Testis (tissue), 3 donors: Measurements from ENCODE around the gene PI4K2A. TPM values are rescaled to one million over a fixed set of nuclear protein-coding genes. Genes with fewer than 3 reads are reported as not detected.

Experiments
- DNase-seq: peaks from one replicate; pipeline ENCODE4 v3.0.0-alpha.2; 2019
- H3K27ac ChIP-seq, 2 donors: fragments of 200-600 bp; sonication (generic); one replicate each; pipeline ENCODE4 v1.5.1; 2019
- H3K27me3 ChIP-seq: fragments of 200-600 bp; sonication (generic); one replicate; pipeline ENCODE4 v1.5.1; 2019
- H3K36me3 ChIP-seq: fragments of 200-600 bp; sonication (generic); one replicate; pipeline ENCODE4 v1.5.1; 2017; ENCODE audit warnings: low read depth; ENCODE audit errors: missing control alignments
- H3K4me1 ChIP-seq: fragments of 200-600 bp; sonication (generic); one replicate; pipeline ENCODE4 v1.5.1; 2019
- H3K4me3 ChIP-seq, 2 donors: fragments of 200-600 bp; sonication (generic); one replicate each; pipeline ENCODE4 v1.5.1; 2017 to 2019
- H3K9me3 ChIP-seq: fragments of 200-600 bp; sonication (generic); one replicate; pipeline ENCODE4 v1.5.1; 2017
- POLR2A ChIP-seq: fragments of 450-650 bp; IDR thresholded peaks from one replicate; pipeline ENCODE4 v1.6.1; 2017; ENCODE audit warnings: antibody characterized with exemption, mild to moderate bottlenecking, moderate library complexity
- WGBS, 2 donors: methylation state at CpG; one replicate each; pipeline ENCODE4 v1.1.5; 2018; 5-methylcytosine and 5-hydroxymethylcytosine counted together
- intact Hi-C: fragments of 100-400 bp; cut with DNase I; formaldehyde crosslinking; loops from one replicate; pipeline ENCODE4 v1.15.1; 2023; ENCODE audit warnings: low total_unique reads
- polyA plus RNA-seq: library from polyadenylated mRNA; stranded (reverse); fragments of 350-450 nt; fragmentation: Illumina TruSeq; extraction: RNeasy Lipid Tissue Mini Kit (QIAGEN cat#74804); gene quantifications from one replicate; pipeline ENCODE4 v1.2.3, GENCODE V29; 2014; ENCODE audit warnings: low read depth, low replicate concordance; ENCODE audit not compliant: insufficient read depth
- total RNA-seq, 2 donors: library from RNA; depleted of rRNA; stranded (reverse); fragments of >200 nt; gene quantifications; one replicate each; pipeline ENCODE4 v1.2.3, GENCODE V29; 2016
- TF ChIP-seq, protein P1 (sequence below), 3 experiments: fragments of 450-650 bp in 2 of 3; fragments of 200-600 bp in 1 of 3; sonication (generic) in 1 of 3; IDR thresholded peaks; one replicate each; pipeline ENCODE4 v1.5.1; 2016 to 2019; ENCODE audit warnings: antibody characterized with exemption in 3 of 3, mild to moderate bottlenecking in 2 of 3, moderate library complexity in 1 of 3

The PI4K2A gene
- total and polyA plus RNA-seq, 3 donors from 2014 or later: 24.2 to 31.0 (median 27.4) TPM

GRCh38 chr10:97650726-97651125, 10.3 kb downstream of the PI4K2A start:
- Histone ChIP-seq H3K27me3 (no peaks in the 10 kb centered on the region), H3K36me3 (no peaks in the 10 kb centered on the region), H3K9me3 (no peaks in the 10 kb centered on the region), H3K4me3 (no peak overlapping the region), H3K27ac (no peak overlapping the region), H3K4me1 (no peaks in the 10 kb centered on the region)
- intact Hi-C loops: no loop called here
- TF ChIP-seq POLR2A: no peak
- TF ChIP-seq, protein P1, sequence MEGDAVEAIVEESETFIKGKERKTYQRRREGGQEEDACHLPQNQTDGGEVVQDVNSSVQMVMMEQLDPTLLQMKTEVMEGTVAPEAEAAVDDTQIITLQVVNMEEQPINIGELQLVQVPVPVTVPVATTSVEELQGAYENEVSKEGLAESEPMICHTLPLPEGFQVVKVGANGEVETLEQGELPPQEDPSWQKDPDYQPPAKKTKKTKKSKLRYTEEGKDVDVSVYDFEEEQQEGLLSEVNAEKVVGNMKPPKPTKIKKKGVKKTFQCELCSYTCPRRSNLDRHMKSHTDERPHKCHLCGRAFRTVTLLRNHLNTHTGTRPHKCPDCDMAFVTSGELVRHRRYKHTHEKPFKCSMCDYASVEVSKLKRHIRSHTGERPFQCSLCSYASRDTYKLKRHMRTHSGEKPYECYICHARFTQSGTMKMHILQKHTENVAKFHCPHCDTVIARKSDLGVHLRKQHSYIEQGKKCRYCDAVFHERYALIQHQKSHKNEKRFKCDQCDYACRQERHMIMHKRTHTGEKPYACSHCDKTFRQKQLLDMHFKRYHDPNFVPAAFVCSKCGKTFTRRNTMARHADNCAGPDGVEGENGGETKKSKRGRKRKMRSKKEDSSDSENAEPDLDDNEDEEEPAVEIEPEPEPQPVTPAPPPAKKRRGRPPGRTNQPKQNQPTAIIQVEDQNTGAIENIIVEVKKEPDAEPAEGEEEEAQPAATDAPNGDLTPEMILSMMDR (IDR thresholded peaks at IDR 0.05): no peak
- no peak for DNase-seq
- WGBS, 2 donors: 84 to 94% methylated on average over 3 of the region's 3 CpGs

GRCh38 chr10:97651773-97652172, 11.3 kb downstream of the PI4K2A start:
- no peaks in the 10 kb centered on the region for H3K36me3 ChIP-seq
- intact Hi-C loops: no loop called here
- no peaks in the 10 kb centered on the region for H3K27me3 ChIP-seq
- no peak for TF ChIP-seq POLR2A
- TF ChIP-seq, protein P1 (IDR thresholded peaks at IDR 0.05): no peak
- no peak overlapping the region for H3K4me3 ChIP-seq
- no peak for DNase-seq
- H3K9me3 ChIP-seq: no peaks in the 10 kb centered on the region
- no peak overlapping the region for H3K27ac ChIP-seq
- H3K4me1 ChIP-seq: no peaks in the 10 kb centered on the region
- 95 to 97% methylated on average over 3 of the region's 3 CpGs for WGBS, 2 donors

- intact Hi-C loops: no loop called here
- 93 to 94% methylated on average over 5 of the region's 5 CpGs for WGBS, 2 donors
- no peak for DNase-seq
- H3K4me1 ChIP-seq: no peaks in the 10 kb centered on the region
- H3K27me3 ChIP-seq: no peaks in the 10 kb centered on the region
- H3K9me3 ChIP-seq: no peaks in the 10 kb centered on the region
- H3K4me3 ChIP-seq: no peak overlapping the region
- H3K27ac ChIP-seq: no peak overlapping the region
- no peaks in the 10 kb centered on the region for H3K36me3 ChIP-seq
- no peak for TF ChIP-seq POLR2A
- TF ChIP-seq, protein P1 (IDR thresholded peaks at IDR 0.05): no peak
Measured at GRCh38 chr10:97656777-97657176, 16.3 kb downstream of the PI4K2A start.

DNA sequence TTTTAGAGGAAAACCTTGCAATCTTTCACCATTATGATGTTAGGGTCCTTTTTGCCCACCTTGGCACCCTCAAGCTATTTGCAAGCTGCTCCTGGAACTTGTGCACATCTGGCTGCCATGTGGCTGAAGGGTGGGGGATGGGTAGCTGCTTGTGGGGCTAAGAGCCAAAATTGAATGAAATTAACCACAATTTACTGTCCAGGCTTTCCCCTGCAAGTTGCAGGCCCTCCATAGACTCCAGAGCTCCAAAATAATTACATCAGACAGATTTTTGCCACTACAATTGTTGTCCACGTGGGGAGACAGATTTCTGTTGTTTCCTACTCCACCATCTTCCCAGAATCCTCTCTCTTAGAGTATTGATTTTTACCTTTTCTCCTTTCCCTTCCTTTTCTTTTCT, 19.1 kb downstream of the PI4K2A start:
- H3K27ac ChIP-seq: no peak overlapping the region
- no peak for DNase-seq
- H3K4me3 ChIP-seq: no peak overlapping the region
- no peaks in the 10 kb centered on the region for H3K9me3 ChIP-seq
- intact Hi-C loops: no loop called here
- no peaks in the 10 kb centered on the region for H3K27me3 ChIP-seq
- TF ChIP-seq, protein P1 (IDR thresholded peaks at IDR 0.05): no peak
- TF ChIP-seq POLR2A: no peak
- no peaks in the 10 kb centered on the region for H3K4me1 ChIP-seq
- WGBS, 2 donors: 57 to 58% methylated on average over 1 of the region's 1 CpG
- no peaks in the 10 kb centered on the region for H3K36me3 ChIP-seq

DNA sequence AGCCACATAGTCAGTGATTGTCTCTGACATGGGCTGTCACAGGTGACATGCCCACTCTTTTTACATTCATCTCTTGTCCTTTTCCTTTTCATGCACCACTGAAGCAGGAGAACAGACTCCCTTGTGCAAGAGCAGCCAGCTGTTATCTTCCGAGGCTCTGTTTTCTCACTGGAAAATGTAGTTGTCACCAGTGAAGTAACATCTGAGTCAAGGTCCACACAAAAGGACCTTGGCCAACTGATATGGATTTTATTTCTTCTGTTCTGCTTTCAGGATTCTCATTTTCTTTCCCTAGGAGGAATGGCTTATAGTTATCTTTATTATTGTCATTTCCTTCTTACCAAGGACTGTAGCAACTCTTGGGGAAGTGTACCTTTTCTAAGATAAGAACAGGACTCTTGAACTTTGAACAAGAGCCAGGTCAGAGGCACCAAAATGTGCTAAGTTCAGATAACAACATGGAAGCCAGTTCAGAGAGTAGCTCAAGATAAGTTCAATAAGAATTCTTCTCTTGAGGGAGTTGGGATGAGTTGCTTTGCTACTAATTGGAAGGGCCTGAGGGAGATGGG, 23.9 kb downstream of the PI4K2A start:
- no peak for DNase-seq

More for the DNA sequence above, 23.9 kb downstream of the PI4K2A start:
- TF ChIP-seq POLR2A: no peak
- TF ChIP-seq, protein P1 (IDR thresholded peaks at IDR 0.05): no peak
- Histone ChIP-seq H3K4me3 (no peak overlapping the region), H3K9me3 (no peaks in the 10 kb centered on the region), H3K27me3 (no peaks in the 10 kb centered on the region), H3K27ac (no peak overlapping the region), H3K4me1 (no peaks in the 10 kb centered on the region), H3K36me3 (no peaks in the 10 kb centered on the region)
- WGBS, 2 donors: 65 to 75% methylated on average over 1 of the region's 1 CpG
- intact Hi-C loops: no loop called here
